Measurements from ENCODE around the gene CYP2W1.
"Not testable (repeated sequence)": the region's sequence is repeated elsewhere in the genome, so short reads cannot be mapped to it uniquely, and the experiment has no call there.

Gene CYP2W1

DNA sequence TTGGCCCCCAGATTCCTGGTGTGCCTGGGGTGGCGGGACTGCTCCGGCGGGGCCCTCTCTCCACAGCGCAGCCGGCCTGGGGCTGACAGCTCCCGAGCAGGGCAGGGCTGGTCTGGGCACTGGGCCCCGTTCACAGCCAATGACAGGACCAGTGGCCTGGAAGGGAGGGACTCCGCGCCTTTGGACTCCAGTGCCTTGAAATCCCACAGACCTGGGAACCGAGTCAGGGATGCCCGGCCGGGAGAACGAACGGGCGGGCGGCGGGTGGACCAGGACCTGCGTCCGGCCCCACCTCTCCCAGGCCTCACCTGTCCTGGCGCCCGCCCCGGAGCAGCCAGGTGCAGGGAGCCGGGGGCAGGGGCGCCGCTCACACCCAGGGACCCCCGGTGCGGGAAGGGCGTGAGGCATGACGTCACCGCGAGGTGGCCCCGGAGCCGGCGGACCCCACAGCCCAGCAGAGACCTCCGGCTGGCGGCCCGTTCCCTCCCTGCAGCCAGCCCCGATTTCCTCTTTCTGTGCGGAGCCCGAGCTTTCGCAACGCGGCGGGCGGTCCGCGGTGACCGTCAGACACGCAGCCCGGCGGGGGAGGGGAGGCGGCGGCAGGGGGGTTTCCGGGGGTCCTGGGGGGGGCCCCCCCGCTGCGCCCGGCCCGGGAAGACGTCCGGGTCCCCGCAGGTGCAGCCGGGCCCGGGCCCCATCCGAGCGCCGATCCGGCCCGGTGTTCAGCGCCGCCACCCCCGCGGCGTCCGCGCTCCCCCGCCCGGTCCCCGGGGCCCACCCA lies 29.2 kb upstream of the CYP2W1 start:
- Histone ChIP-seq H3K36me3 (ENCODE audit: control insufficient read depth in 1 of 2, insufficient read depth in 2 of 2, low read length in 2 of 2) (no peaks in the 10 kb centered on the region), H3K9me3 (ENCODE audit: control insufficient read depth in 1 of 2, low read length in 2 of 2) (no peaks in the 10 kb centered on the region), H3K4me3 (ENCODE audit: low read depth in 1 of 2, low read length in 2 of 2) (peak overlapping the region; percentile 50 to 78), H3K27ac (ENCODE audit: low read length) (no peak overlapping the region), H3K4me1 (ENCODE audit: control insufficient read depth in 1 of 2, insufficient read depth in 2 of 2, low read length in 2 of 2) (peaks cover 0 to 20% of the 10 kb centered on the region in 2 donors), H3K27me3 (ENCODE audit: low read depth, low read length) (no peaks in the 10 kb centered on the region)

DNA sequence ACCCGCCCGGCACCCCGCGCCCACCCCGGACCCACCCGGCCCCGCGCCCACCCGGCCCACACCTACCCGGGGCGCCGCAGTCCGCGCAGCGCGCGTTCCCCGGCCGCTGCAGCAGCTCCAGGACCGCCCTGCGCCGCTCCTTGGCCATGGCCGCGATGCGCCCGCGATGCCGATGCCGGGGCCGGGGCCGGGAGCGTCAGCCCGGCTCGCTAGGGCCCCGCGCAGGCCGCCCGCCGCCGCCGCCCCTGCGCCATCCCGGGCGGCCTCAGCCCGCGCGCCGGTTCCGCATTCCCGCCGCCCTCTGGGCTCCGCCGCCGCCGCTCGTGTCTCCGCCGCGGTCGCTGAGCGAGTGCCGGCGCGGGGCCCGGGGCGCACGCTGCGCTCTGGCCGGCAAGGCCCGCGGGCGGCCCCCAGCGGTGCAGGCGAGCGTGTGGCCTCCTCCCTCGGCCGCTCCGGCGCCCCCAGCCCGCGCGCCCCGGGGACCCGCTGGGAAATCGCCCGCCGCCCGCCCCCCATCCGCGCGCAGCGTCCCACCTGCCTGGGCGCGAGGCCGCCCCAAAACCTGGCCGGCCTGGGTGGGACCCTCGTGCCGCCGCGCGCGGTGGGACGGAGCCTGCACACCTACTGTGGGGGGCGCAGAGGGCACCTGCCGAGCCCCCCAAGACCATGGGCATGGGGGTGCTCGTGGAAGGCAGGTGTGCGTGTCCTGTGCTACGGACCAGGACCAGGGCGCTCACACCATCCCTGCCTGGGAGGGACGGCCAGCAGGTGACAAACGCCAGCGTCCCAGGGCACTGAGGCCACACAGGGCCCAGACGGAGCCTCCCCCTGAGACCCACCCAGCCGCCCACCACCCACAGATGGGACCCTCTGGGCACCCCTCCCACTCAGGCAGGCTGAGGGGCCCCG lies 28.4 kb upstream of the CYP2W1 start, which contains the start of gene ADAP1:
TSS of gene ADAP1 (minus strand) at position 351 of the 909 bp plus-strand sequence. CDS start at position 148, 203 bp downstream.
- Histone ChIP-seq H3K4me1 (ENCODE audit: control insufficient read depth in 1 of 2, insufficient read depth in 2 of 2, low read length in 2 of 2) (peaks cover 0 to 20% of the 10 kb centered on the region in 2 donors), H3K27ac (ENCODE audit: low read length) (no peak within 1 kb of the TSS), H3K27me3 (ENCODE audit: low read depth, low read length) (no peaks in the 10 kb centered on the region), H3K4me3 (ENCODE audit: low read depth in 1 of 2, low read length in 2 of 2) (peak within 1 kb of the TSS; percentile 50 to 78), H3K9me3 (ENCODE audit: control insufficient read depth in 1 of 2, low read length in 2 of 2) (no peaks in the 10 kb centered on the region), H3K36me3 (ENCODE audit: control insufficient read depth in 1 of 2, insufficient read depth in 2 of 2, low read length in 2 of 2) (no peaks in the 10 kb centered on the region)

- Histone ChIP-seq H3K4me3 (ENCODE audit: low read depth in 1 of 2, low read length in 2 of 2) (no peak overlapping the region), H3K4me1 (ENCODE audit: control insufficient read depth in 1 of 2, insufficient read depth in 2 of 2, low read length in 2 of 2) (peaks cover 0 to 20% of the 10 kb centered on the region in 2 donors), H3K36me3 (ENCODE audit: control insufficient read depth in 1 of 2, insufficient read depth in 2 of 2, low read length in 2 of 2) (no peaks in the 10 kb centered on the region), H3K27ac (ENCODE audit: low read length) (no peak overlapping the region), H3K9me3 (ENCODE audit: control insufficient read depth in 1 of 2, low read length in 2 of 2) (no peaks in the 10 kb centered on the region), H3K27me3 (ENCODE audit: low read depth, low read length) (no peaks in the 10 kb centered on the region)
These were observed 26.9 kb upstream of the CYP2W1 start for GRCh38 chr7:956031-956430.

DNA sequence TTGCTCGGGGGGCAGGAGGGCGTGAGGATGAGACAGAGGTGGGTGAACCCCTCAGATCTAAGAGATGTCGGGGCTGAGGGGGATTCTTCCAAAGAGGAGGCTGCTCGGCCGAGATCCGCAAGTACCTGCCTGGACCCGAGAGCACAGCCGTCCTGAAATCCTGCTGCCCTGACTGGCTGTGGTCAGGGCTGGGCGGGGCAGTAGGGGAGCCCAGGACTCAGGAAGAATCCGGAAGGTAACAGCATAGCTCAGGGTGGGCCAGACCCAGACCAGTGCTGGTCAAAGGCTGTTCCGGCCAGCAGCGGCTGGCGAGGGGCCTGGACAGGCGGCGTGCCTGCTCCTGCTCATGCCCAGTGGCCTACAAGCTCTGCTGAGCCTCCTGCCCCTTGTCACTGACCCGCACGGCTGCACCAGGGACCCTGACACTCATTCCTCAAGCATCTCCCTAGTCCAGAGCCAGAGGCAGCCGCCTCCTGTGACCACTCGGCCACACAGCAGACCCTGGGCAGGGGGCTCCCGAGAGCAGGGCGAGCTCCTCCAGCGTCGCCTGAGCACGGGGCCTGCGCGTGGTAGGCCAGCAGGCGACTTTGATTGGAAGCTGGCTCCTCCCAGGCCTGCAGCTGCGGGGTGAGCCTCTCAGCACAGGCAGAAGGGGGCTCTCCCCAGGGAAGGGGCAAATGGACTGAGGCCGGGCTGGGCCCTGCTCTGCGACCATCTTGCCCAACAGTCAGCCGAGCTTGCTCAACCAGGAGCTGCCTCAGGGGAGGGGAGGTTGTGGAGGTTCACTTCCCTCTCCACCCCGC lies 25.4 kb upstream of the CYP2W1 start:
- Histone ChIP-seq H3K4me1 (ENCODE audit: control insufficient read depth in 1 of 2, insufficient read depth in 2 of 2, low read length in 2 of 2) (peaks cover 0 to 22% of the 10 kb centered on the region in 2 donors), H3K27ac (ENCODE audit: low read length) (no peak overlapping the region), H3K27me3 (ENCODE audit: low read depth, low read length) (no peaks in the 10 kb centered on the region), H3K9me3 (ENCODE audit: control insufficient read depth in 1 of 2, low read length in 2 of 2) (no peaks in the 10 kb centered on the region), H3K36me3 (ENCODE audit: control insufficient read depth in 1 of 2, insufficient read depth in 2 of 2, low read length in 2 of 2) (no peaks in the 10 kb centered on the region), H3K4me3 (ENCODE audit: low read depth in 1 of 2, low read length in 2 of 2) (no peak overlapping the region)

DNA sequence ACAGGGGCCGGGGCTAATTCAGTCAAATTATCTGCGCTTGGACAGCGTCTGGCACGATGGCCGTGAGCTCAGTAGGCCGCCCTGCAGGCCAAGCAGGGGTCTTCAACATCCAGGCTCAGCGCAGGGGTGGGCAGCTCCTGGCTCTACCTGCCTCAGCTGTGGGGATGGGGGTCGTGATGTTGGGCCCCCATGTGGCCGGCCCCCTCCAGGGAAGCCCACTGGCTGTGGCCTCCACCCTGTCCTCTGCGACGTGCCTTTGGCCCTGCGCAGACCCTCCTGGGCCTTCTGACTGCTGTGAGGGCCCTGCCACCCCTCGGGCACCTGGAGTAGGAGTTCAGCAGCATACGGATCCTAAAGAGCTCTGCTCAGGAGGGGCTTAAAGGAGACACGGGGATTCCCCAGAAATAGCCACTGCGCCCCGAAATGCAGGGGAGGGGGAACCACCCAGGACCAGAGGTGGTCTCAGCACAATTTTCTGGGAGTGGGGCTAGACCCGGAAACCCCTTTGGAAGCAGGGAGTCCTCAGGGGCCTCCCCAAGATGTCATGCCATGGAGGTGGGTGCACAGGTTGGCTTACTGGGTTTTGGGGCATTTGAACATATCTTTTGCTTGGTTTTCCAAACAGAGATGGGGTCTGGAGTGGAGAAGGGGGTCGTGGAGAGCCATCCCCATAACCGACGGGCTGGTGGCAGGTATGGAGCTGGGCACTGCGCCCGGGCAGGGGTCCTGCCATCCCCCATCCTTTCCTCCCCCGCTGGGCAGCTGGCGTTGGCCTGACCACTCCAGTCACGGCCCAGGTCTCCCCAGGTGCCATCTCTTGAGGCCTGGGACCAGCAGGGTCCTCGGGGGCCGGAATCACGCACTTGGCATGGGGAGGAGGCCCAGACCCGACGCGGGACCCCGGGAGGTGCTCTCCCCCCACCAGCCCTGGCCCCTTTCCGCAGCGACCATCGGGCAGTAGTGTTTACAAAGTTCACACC lies 24.5 kb upstream of the CYP2W1 start:
- H3K27me3 ChIP-seq (ENCODE audit: low read depth, low read length) = no peaks in the 10 kb centered on the region
- H3K4me1 ChIP-seq (ENCODE audit: control insufficient read depth in 1 of 2, insufficient read depth in 2 of 2, low read length in 2 of 2) = peaks cover 0 to 23% of the 10 kb centered on the region in 2 donors

DNA sequence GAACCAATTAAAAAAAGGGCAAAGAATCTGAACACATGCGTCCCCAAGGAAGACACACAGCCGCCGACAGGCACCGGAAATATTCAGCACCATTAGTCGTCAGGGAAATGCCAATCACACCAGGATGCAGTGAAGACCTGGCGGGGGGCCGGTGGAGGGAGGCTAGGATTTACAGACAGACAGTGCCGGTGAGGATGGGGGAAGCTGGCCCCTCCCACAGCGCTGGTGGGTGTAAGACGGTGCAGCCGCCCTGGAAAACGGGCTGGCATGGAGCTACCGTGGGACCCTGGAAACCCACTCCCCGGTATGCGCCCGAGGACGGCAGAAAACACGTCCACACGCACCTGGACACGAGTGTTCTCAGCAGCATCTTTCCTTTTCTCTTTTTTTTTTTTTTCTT lies 23.7 kb upstream of the CYP2W1 start:
- Histone ChIP-seq H3K36me3 (ENCODE audit: control insufficient read depth in 1 of 2, insufficient read depth in 2 of 2, low read length in 2 of 2) (no peaks in the 10 kb centered on the region), H3K4me3 (ENCODE audit: low read depth in 1 of 2, low read length in 2 of 2) (no peak overlapping the region), H3K9me3 (ENCODE audit: control insufficient read depth in 1 of 2, low read length in 2 of 2) (no peaks in the 10 kb centered on the region), H3K4me1 (ENCODE audit: control insufficient read depth in 1 of 2, insufficient read depth in 2 of 2, low read length in 2 of 2) (peaks cover 0 to 30% of the 10 kb centered on the region in 2 donors), H3K27me3 (ENCODE audit: low read depth, low read length) (no peaks in the 10 kb centered on the region), H3K27ac (ENCODE audit: low read length) (no peak overlapping the region)

More for the DNA sequence above, 24.5 kb upstream of the CYP2W1 start:
- Histone ChIP-seq H3K36me3 (ENCODE audit: control insufficient read depth in 1 of 2, insufficient read depth in 2 of 2, low read length in 2 of 2) (no peaks in the 10 kb centered on the region), H3K9me3 (ENCODE audit: control insufficient read depth in 1 of 2, low read length in 2 of 2) (no peaks in the 10 kb centered on the region), H3K4me3 (ENCODE audit: low read depth in 1 of 2, low read length in 2 of 2) (no peak overlapping the region), H3K27ac (ENCODE audit: low read length) (no peak overlapping the region)

DNA sequence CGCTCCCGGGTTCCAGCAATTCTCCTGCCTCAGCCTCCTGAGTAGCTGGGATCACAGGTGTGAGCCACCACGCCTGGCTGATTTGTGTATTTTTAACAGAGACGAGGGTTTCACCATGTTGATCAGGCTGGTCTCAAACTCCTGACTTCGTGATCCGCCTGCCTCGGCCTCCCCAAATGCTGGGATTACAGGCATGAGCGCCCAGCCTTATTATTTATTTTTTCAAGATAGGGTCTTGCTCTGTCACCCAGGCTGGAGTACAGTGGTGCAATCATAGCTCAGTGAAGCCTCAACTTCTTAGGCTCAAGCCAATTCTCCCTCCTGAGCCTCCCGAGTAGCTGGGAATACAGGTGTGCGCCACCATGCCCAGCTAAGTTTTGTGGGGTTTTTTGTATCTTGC lies 23.2 kb upstream of the CYP2W1 start:
- H3K4me3 ChIP-seq (ENCODE audit: low read depth in 1 of 2, low read length in 2 of 2); H3K27me3 ChIP-seq (ENCODE audit: low read depth, low read length); H3K9me3 ChIP-seq (ENCODE audit: control insufficient read depth in 1 of 2, low read length in 2 of 2); H3K27ac ChIP-seq (ENCODE audit: low read length); H3K36me3 ChIP-seq (ENCODE audit: control insufficient read depth in 1 of 2, insufficient read depth in 2 of 2, low read length in 2 of 2): not testable (repeated sequence)
- H3K4me1 ChIP-seq (ENCODE audit: control insufficient read depth in 1 of 2, insufficient read depth in 2 of 2, low read length in 2 of 2) = peaks cover 3 to 35% of the 10 kb centered on the region in 2 donors

DNA sequence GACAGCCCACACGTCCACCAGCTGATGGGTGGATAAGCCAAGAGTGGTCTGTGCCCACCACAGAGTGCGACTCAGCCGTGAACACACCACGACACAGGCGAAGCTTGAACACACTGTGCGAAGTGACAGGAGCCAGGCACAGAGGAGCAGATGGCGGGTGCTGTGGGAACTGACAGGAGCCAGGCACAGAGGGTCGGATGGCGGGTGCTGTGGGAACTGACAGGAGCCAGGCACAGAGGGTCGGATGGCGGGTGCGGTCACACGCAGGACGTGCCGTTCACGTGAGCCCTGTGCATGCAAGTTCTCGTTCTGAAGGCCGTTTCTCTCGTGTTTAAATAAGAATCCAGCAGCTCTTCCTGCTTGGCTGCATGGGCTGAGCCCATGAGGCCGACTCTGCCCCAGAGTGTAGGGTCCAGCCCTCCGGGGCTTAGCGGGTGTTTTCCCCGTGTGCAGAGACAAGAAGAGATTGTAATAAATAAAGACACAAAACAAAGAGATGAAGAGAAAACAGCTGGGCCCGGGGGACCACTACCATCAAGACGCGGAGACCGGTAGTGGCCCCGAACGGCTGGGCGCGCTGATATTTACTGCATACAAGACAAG lies 22.6 kb upstream of the CYP2W1 start:
- Histone ChIP-seq H3K27ac (ENCODE audit: low read length) (no peak overlapping the region), H3K27me3 (ENCODE audit: low read depth, low read length) (no peaks in the 10 kb centered on the region)

DNA sequence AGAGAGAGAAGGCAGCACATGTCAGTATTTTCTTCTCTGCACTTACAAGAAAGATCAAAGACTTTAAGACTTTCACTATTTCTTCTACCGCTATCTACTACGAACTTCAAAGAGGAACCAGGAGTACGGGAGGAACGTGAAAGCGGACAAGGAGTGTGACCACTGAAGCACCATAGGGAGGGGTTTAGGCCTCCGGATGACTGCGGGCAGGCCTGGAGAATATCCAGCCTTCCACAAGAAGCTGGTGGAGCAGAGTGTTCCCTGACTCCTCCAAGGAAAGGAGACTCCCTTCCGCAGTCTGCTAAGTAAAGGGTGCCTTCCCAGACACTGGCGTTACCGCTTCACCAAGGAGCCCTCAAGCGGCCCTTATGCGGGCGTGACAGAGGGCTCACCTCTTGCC lies 22.0 kb upstream of the CYP2W1 start:
- H3K27ac ChIP-seq (ENCODE audit: low read length); H3K27me3 ChIP-seq (ENCODE audit: low read depth, low read length); H3K9me3 ChIP-seq (ENCODE audit: control insufficient read depth in 1 of 2, low read length in 2 of 2); H3K36me3 ChIP-seq (ENCODE audit: control insufficient read depth in 1 of 2, insufficient read depth in 2 of 2, low read length in 2 of 2); H3K4me3 ChIP-seq (ENCODE audit: low read depth in 1 of 2, low read length in 2 of 2): not testable (repeated sequence)
- H3K4me1 ChIP-seq (ENCODE audit: control insufficient read depth in 1 of 2, insufficient read depth in 2 of 2, low read length in 2 of 2) = peaks cover 9 to 39% of the 10 kb centered on the region in 2 donors

More for the DNA sequence above, 22.6 kb upstream of the CYP2W1 start:
- Histone ChIP-seq H3K9me3 (ENCODE audit: control insufficient read depth in 1 of 2, low read length in 2 of 2) (no peaks in the 10 kb centered on the region), H3K4me3 (ENCODE audit: low read depth in 1 of 2, low read length in 2 of 2) (no peak overlapping the region), H3K4me1 (ENCODE audit: control insufficient read depth in 1 of 2, insufficient read depth in 2 of 2, low read length in 2 of 2) (peaks cover 9 to 36% of the 10 kb centered on the region in 2 donors), H3K36me3 (ENCODE audit: control insufficient read depth in 1 of 2, insufficient read depth in 2 of 2, low read length in 2 of 2) (no peaks in the 10 kb centered on the region)
